Measurements from ENCODE around the gene PDE10A.

- no peak for TF ChIP-seq POLR2A (IDR thresholded peaks at IDR 0.05)
- TF ChIP-seq POLR2AphosphoS5 (IDR thresholded peaks at IDR 0.05) = no peak
- no peak for TF ChIP-seq CTCF (IDR thresholded peaks at IDR 0.05)
- no peak for TF ChIP-seq EP300 (IDR thresholded peaks at IDR 0.05)
Observed at GRCh38 chr6:165306955-165307354, 356.1 kb downstream of the PDE10A start.

All from sigmoid colon (tissue), 4 donors.